Measurements from ENCODE around the gene CXCR6.

DNA sequence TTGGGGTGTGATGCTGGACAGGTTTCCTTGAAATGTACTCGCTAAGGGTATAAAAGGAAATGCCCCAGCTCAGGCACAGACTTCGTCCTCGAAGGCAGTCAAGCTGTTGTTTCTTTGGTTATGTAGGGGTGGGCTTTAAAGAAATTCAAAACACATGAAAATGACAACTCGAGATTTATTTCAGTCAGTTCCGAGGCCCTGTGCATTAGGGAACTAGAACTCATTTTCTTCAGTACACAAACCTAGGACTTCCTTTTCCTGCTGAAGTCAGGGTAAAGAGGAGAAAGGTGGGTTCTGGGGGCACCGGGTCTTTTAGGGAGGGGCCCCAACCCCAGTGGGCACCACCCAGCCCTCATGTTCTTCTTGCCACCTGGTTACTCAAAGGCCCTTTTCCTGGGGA, 49.2 kb upstream of the CXCR6 start:
- TF ChIP-seq CTCF (IDR thresholded peaks at IDR 0.05) = no peak
- no peak for TF ChIP-seq CBFB (CRISPR knock-in tag; IDR thresholded peaks at IDR 0.05; ENCODE audit: low read depth)
- TF ChIP-seq CREB1 (CRISPR knock-in tag; IDR thresholded peaks at IDR 0.05) = no peak
- TF ChIP-seq ZNF263 (CRISPR knock-in tag; IDR thresholded peaks at IDR 0.05; ENCODE audit: low read depth) = no peak
- TF ChIP-seq USF2 (CRISPR knock-in tag; IDR thresholded peaks at IDR 0.05) = no peak
- TF ChIP-seq, protein P1, sequence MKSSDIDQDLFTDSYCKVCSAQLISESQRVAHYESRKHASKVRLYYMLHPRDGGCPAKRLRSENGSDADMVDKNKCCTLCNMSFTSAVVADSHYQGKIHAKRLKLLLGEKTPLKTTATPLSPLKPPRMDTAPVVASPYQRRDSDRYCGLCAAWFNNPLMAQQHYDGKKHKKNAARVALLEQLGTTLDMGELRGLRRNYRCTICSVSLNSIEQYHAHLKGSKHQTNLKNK (CRISPR knock-in tag; IDR thresholded peaks at IDR 0.05) = no peak
- no peak for TF ChIP-seq HMGXB4 (CRISPR knock-in tag; IDR thresholded peaks at IDR 0.05)
- no peak for TF ChIP-seq ELF4 (CRISPR knock-in tag; IDR thresholded peaks at IDR 0.05; ENCODE audit: low read depth)
- no peak for TF ChIP-seq FOXJ3 (CRISPR knock-in tag; IDR thresholded peaks at IDR 0.05; ENCODE audit: borderline replicate concordance)

Data from WTC11 (cell line).